GM12801 (cell line): Measurements from ENCODE around the gene ZXDA.

Source experiments
- CTCF ChIP-seq: IDR thresholded peaks from one replicate; pipeline ENCODE4 v1.5.1; 2011; ENCODE audit warnings: control low read depth; ENCODE audit not compliant: insufficient read length; ENCODE audit errors: extremely low read depth

ZXDA gene

DNA sequence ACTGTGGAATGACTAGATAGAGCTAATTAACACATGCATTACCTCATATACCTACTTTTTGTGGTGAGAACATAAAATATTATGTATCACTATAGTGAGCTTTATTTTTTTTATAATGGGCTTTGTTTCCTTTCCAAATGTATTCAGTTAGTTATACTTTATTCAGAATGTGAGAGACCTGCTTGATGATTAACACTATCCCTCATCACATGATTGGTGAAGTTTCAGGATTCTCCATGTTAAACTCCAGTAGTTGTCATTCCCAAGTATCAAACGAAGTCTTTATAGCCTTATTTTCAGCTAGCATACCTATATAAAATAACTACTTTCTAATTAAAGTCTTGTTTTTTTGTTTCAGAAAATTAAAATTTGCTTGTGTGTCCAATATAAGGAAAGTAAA is 8.8 kb downstream of the ZXDA start:
- TF ChIP-seq CTCF = no peak

DNA sequence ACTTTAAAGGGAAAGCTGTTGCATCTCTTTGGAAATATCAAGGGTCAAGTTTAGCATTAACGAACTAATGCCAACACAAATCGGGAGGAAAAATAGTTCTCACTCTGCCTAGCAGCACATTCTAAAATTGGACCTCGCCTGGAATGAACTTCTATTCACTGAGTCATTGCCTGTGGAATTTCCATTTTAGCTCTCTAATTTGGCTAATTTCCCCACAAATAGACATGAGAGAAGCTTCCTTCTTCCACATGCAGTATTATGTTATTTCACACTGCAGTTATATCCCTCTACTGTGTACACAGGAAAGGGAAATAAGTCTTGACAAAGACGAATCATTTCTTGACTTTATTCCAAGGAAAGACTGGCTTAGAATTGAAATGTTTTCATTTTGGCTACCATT is 9.3 kb downstream of the ZXDA start:
- no peak for TF ChIP-seq CTCF

GRCh38 chrX:57899906-57900305 is 10.4 kb downstream of the ZXDA start:
- no peak for TF ChIP-seq CTCF

GRCh38 chrX:57899064-57899463 is 11.2 kb downstream of the ZXDA start:
- TF ChIP-seq CTCF = no peak

- no peak for TF ChIP-seq CTCF
Measured at GRCh38 chrX:57871463-57871862, 38.8 kb downstream of the ZXDA start.
